Bone marrow (tissue), 2 donors: ENCODE results near the gene STAC2.

Source experiments
- DNase-seq, 2 donors: peaks; one replicate each; lab custom pipeline; 2025; lab: John Stamatoyannopoulos, UW

Gene STAC2

DNA sequence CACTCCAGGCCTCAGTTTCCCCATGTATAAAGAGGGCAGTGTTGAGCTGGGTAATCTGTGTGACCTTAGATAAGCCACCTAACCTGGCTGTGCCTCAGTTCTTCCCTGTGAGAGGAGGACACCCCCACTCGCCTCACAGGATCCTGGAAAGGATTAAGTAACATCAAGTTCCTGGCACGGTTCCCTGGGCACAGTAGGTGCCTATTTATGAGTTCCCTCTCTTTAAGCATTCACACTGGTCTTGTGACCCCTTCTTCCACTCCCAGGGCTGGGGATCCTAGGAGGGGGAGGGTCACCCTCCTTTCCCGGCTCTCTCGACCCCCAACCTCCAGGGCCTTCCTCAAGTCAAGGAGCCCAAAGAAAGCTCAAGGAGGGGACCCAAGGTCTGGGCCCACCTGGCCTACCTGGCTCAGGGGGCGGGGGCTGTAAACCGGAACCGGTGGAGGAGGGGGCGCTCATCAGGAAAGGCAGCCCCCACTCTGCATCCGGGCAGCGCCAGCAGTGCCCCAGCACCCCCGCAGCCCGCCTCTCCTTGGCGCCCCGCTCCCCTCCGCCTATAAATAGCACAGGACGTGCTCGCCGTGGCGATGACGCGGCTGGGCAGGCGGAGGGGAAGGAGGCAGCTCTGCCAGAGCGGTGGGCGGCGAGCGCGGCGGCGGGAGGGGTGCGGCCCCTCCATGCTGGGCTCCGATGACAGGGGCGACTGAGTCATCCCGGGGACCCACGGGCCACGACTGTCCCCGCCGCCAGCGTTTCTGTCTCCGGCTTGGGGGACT lies 16.2 kb downstream of the STAC2 start:
- peak; percentile 18 to 72 for DNase-seq

DNA sequence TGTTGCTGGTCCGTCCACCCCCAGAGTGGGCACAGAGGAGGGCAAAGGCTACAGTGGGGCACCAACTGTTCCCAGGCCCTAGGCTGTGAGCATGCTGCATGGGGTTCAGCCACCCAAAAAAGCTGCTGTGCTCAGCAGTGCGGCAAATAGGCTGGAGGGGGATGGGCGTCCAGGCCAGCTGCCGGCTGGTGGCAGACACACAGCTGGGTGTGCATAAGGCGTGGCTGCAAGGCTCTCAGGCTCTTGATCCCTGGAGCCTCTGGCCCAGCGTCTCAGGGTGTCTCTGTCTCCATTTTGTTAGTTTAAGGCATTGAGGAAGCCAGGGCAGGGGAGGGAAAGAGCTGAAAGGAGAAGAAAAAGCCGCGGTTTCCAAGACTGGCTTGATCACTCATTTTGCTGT lies 16.9 kb downstream of the STAC2 start:
- DNase-seq, result no peak

DNA sequence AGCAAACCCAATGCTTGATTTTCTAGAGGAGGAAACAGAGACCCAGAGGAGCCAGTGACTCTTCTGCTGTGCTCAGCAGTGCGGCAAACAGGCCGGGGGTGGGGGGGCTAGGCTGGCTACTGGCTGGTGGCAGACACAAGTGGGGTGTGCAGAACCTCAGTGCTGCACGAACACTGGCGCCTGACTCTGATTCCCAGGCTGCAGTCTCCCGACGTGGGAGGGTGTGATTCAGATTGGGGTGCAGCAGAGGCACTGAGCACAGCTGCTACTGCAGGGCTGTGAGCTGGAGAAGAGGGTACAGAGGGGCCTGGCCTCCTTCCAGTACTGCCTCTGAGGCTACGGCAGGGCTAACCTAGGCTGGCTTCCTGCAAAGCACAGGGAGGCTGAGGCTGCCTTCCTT lies 17.6 kb downstream of the STAC2 start:
- DNase-seq, result peak in 1 of 2 donors; percentile 34

DNA sequence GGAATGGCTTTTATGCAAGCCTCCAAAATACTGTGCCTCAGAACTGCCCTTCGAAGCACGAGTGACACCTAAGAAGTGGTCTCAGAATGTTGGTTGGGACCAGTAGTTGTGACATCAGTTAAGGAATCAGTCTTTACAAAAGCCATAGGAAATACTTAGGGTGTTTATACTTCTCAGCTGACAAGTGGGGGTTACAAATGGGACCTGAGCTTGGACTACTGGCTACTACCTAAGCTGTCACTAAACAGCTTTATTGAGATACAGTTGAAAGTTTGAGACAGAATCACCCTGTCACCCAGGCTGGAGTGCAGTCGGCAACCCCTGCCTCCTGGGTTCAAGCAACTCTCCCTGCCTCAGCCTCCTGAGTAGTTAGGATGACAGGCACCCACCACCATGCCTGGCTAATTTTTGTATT lies 20.6 kb downstream of the STAC2 start:
- no peak for DNase-seq

DNA sequence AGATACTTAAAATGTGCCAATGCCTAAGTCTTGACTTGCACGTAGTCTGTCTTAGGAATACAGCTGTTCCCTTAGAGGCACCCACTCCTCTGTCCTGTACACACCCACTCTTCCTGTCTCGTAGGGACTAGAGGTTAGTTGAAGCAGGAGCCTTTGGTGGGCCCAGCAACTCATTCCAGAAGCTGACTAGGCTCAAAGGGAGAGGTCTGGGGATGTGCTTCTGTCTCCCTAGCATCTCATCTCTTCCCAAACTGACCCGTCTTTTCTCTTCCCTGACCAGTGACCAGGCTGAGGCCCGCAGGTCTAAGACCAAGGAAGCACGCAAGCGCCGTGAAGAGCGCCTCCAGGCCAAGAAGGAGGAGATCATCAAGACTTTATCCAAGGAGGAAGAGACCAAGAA lies 21.5 kb downstream of the STAC2 start:
- no peak for DNase-seq

DNA sequence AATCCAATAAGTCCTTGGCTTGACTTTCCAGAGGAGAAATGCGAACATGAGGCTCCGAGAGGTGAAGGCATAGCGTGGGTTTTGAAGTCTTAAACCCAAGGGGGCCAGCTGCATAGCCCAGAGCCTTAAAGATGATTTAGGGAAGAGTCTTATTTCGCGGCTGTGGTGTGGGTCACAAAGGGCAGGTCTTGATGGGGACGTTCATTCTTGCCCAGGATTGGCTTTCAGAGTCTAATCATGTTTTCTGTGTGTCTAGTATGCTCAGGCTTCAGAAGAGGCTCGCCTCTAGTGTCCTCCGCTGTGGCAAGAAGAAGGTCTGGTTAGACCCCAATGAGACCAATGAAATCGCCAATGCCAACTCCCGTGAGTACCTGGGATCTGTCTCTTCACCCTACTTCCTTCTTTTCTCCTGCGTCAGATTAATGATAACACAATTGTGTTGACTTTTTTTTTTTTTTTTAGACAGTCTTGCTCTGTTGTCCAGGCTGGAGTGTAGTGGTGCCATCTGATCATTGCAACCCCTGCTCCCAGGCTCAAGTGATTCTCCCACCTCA lies 24.7 kb downstream of the STAC2 start:
- DNase-seq, result no peak

DNA sequence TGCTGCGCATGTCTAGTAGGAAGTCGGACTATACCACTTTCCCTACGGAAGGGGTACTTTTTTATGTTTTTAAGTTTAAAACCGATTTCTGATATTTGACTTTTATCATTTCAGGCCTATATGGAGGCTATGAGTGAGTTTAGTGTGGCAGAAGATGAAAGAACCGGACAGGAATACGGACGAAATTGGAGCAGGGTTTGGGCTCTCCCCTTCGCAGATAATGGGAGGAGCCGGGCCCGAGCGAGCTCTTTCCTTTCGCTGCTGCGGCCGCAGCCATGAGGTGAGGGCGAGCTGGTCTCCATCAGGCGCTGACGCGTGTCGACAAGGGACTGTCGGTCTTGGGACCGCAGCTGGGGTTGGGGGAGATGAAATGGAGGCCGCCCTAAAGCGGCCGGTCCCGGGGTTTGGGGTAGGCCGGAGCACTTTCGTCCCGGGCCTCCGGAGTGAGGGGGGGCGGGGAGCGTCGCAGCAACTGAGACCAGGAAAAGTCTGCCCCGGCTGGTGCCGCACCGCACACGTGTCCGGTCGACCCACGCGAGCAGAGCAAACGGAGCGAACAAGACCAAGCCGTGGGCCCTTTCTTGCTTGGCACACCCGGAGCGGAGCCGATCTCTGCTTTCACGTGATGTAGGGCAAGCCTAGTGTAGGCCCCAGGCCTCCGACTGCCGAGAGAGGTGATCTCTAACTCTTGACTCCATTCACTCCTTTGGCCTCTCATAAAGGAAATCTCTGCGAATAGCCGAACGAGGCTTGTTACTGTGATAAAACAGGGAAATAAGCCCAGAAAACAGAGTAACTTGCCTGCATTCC lies 25.5 kb downstream of the STAC2 start, which contains the start of gene RPL19:
Gene RPL19 (plus strand): TSS at position 214 of the 810 bp plus-strand sequence. CDS start 62 bp downstream, at position 276.
- DNase-seq, result peak in 1 of 2 donors; percentile 73

DNA sequence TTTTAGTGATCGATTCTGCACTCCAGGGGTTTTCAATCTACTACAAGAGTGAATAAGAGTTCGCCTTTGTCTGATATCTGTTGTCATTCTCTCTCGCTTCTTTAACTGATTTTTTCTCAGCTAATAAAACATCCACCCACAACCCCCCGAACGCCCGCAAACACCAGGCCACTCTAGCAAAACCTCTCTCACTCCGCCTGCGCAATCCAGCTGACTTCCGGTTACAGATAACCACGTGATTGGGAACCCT lies 26.0 kb downstream of the STAC2 start:
- peak; percentile 73 to 91 for DNase-seq

DNA sequence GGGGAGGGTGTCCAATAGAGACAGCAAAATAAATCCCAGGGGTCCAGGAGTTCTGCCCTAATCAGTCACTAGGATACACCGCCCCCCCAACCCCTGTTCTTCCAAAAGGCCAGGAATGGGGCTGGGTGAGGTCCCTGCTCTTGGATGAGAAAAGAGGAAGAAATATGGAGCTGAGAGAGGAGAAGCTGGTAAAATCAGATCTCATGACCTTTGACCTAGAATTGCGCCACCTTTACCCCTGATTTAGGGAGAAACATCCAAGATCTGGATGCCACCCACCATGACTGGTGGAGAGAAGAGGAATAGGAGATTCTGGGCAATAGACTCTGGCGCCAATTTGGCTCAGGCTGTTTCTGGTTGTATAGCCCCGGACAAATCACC lies 27.6 kb downstream of the STAC2 start:
- no peak for DNase-seq

DNA sequence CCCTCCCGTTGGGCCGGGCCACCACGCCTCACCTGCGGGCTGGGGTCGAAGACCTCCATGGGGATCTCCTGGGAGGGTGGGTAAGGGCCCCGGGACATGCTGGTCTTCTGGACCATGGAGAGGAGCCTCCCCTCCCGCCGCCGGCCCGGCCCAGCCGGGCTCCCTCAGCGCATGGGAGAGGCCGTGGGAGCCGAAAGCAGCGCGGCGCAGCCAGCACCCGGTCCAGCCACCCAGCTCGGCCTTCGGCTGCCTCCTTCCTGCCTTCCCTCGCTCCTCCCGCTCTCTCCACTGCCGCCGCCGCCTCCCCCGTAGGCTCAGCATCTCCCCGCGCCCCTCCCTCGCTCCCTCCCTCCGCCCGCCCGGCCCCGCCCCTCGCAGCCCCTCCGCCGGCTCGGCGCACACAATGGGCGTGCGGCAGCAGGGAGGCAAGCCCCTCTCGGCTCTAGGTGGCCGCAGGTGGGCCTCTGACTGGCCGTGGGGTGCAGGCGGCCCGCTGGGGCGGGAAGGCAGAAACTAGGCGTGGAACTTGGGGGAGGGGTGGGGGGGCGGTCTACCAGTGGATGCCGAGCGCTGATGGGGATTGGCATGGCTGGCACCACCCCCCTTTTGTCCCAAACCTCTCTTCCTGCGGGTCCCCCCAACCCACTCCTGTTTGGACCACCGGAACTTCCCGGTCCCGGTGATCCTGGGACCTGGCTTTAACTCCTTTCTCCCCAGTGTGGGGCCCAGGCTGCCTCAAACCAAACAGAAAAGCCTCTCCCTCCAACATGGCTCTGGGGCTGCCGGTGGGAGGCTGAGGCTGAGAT lies 28.2 kb downstream of the STAC2 start, which contains the start of gene CACNB1:
Gene CACNB1 (minus strand): TSS at position 290 of the 806 bp plus-strand sequence. CDS start 174 bp downstream, at position 116.
- DNase-seq, result peak; percentile 16 to 17

DNA sequence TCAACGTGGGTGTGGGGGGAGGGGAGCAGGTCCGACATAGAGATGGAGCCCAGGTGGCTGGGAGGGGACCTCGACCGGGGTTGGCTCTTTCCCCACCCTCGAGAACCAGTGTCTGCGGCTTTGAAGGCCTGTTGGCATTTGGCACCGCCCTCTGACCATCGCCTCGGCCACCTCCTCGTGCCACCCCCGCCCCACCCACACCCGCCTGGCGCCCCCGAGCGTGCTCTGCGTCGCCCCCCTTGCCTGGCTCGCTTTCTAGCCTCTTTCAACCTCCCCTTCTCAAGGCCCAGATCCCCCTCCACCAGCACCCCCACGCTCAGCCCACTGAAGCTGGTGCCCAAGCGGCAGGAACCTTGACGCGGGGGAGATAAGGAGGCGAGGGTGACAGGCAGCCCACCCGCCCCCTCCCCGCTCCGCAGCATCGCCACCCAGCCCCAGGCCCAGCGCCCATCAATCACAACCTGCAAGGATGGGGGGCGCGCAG lies 28.9 kb downstream of the STAC2 start:
- no peak for DNase-seq

DNA sequence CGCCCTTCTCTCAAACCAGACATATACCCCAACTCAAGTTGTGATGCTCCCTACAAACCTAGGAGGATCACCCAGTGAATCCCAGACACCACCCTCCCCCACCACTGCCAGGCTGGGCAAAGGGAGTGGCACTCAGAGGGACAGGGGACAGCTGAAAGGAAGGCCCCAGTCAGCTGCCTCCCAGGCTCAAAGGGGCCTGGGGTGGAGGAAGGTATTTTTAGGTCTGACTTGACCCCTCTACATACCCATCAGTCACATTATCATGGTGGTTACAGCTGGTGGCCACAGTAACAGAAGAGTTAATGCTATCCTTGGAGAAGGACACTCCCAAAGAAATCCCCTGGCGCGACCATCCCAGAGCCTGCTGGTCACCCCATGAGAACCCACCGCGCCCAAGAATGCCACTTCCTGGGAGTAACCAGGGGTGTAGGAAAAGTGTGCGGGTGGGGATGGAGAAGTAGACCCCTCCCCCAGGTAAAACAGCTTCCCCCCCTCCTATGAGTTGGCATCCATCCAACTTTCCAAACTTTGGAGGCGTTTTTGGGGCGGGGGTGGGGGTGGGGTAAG lies 29.4 kb downstream of the STAC2 start:
- DNase-seq, result no peak

DNA sequence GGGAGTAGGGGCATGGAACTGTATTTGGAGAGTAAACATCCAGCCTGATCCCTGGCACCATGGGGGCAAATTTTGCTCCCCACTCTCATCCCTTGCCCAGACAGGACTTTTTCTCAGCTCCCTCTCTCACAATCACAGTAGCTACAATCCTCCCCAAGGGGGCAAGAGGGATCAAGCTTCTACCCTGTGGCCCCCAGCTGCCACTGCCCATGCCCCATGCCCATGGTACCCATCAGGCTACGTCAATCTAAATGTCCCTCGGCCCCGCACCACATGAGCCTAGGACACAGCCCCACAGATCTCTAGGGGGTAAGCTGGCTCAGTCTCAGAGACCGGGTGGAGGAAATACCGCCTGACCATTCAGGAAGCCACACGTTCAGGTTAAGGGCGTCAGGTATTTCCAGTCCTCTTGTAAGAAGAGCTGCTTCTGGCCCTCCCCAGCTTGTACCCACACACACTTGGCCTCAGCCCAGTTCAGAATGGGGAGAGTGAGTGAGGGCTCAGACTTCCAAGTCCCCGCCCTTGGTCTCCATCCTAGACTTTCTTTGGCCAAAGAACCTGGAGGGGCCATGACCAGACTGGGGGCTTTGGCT lies 30.1 kb downstream of the STAC2 start:
- no peak for DNase-seq

DNA sequence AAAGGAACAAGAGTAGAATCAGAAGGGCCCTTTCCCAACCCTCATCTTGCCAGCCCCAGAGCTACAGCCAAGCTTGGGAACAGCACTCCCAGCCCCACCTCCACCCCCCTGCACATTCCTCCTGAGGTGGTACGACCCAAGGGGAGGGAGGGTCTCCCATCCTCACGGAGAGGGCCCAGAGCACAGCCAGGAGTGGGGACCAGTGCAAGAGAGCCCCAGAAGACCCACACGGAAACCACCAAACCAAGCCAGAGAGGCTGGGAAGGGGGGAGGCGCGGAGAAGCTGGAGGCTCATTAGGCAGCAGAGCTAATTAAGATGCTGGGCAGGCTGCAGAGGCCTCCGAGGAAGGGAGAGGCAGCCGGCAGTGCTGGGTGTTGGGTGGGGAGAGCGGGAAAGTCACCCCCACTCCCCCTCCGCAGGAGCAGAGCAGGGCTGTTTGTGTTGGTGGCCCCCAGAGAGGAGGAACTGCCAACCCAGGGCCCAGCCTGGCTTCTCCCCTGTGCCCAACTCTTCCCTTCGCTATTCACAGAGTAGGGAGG lies 30.7 kb downstream of the STAC2 start:
- no peak for DNase-seq

DNA sequence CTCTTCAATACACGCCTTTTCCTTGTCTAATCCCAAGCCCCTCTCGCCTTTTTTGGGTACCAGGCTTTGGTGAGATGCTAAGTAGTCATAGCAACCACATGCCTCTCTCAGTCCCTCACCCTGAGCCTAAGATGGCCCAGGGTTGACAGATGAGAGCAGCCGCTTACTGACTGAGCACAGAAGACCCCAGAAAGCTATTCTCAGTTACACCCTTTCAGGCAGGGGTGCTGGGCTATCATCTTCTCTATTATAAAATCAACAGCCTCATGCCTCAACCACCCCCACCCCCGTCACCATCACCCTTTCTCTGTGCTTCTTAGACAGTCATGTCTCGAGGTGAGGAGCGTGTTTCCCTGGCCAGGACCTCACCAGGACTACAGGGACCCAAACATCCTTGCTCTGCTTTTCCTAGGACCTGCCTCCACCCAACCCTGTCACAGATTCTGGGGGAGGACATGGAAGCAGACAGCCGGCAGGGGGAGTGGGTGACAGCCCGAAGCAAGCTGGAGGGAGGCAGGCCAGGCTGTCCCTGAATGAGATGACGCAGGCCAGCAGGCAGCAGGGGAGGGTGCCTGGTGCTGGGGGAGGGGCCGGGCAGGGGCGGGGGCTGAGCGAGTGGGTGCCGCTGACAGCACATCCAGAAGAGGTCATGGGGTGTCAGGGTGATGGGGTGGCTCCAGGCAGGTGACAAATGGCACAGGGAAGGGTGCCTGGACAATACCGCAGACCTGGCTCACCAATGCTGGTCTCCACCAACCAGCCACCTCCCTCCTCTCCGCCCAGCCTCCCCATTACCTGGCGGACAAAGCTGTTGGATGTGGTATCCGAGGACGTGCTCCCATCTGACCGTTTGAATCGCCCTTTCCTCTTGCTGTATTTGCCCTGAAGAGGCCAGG lies 31.4 kb downstream of the STAC2 start:
- no peak for DNase-seq

DNA sequence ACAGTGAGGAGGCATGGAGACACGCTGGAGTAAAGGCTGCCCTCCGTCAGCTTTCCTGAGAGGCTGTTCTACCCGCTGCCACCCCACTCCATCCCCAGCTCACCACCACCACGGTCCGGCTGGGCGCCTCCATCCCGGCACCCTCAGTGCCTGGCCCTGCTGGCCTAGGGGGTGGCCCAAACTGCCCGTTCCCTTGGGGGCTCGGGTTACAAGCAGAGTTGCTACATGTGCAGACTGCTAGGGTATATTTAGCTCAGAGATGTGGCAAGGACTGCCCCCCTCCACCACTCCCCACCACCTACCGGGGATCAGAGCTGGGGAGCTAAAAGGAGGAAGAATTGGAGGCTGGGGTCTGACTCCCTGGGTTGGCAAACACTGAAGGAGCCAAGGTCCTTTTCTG lies 32.4 kb downstream of the STAC2 start:
- DNase-seq, result no peak

DNA sequence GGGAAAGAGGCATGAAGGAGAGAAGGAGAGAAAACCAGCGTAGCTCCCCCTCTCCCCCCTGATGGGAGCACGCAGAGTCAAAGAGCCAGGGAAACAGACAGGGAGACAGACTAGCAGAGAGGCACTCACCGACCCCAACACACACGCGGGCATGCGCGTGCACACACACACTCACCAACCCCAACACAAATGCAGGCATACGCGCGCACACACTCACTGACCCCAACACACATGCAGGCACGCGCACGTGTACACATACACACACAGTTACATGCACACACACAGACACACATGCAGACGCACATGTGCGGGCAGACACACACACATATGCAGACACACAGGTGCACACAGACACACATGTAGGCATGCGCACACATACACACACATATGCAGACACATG lies 32.8 kb downstream of the STAC2 start:
- DNase-seq, result no peak

DNA sequence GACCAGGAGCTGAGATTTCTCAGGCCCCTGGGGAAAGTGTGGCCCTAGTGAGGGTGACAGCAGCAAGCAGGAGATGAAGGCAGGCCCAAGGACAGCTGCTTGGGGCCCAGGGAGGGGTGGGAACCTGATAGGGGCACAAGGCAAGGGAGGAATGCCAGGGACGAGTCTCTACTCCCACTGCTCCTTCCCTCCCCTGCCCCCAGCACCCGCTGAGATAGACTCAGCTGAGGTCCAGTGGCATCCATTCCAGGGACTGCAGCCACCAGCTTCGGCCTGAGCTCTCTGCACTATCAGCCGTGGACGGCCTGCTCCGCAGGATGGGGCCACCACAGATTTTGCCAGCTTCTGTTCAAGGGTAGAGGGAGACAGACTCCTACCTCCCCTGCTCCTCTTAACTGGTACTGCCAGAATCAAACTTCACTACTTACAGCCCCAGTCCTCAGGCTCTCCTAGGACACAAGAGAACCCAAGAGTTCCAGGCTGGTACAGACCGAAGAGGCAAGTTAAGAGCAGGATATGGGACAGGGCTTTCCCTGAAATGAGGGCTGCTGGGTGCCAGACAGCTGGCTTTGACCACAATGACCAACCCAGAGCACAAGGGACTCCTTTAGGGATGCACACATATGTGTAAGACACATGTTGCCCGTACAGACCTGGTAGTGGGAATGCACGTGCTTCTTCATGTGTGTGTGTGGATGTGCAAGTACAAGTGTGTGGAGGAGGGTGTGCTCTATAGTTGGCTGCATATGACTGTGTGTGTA lies 33.8 kb downstream of the STAC2 start:
- DNase-seq, result no peak

DNA sequence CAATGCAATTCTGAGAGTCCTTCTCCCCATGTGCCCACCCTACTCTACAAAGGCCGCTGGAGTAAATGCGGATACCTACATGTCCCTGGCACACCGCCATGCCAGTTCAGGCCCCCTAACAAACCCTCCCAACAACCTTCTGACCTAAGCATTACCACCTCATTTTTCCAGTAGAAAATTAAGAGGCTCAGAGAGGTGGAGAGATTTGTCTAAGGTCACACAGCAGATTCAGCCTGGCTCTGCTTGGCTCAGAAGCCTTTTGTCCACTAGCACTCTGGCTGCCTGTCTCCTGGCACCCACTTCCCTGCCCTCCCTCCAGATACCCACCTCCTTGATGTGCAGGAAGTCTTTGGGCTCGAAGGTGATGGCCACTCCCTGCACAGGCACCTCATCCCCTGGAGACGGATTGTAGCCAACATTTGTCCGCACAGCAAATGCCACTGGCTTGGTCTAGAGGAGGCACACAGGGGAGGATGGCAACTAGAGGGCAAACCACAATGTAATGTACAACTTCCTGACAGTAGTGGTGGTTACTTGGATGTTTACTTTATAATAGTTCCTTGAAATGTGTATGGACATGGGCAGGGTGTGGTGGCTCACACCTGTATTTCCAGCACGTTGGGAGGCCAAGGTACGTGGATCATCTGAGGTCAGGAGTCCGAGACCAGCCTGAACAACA lies 38.5 kb downstream of the STAC2 start:
- DNase-seq, result no peak
